GM21515 (cell line): ENCODE data around the gene ZDHHC16.
"Not testable (repeated sequence)": the region's sequence is repeated elsewhere in the genome, so short reads cannot be mapped to it uniquely, and the experiment has no call there.

Source experiments
- ATAC-seq: cut with Tn5 transposase; IDR thresholded peaks from one replicate; pipeline ENCODE4 v1.9.1; 2021; ENCODE audit not compliant: unreplicated experiment

Gene ZDHHC16

GRCh38 chr10:97445722-97446639, at the start of gene ZDHHC16, which contains the start of gene EXOSC1:
Gene ZDHHC16, plus strand, starts transcription at chr10:97446175. Its CDS starts 5,501 bp downstream, at chr10:97451676.
Gene EXOSC1, minus strand, starts transcription at chr10:97446006. Its CDS starts 21 bp downstream, at chr10:97445985.
- ATAC-seq = peak; percentile 98

DNA sequence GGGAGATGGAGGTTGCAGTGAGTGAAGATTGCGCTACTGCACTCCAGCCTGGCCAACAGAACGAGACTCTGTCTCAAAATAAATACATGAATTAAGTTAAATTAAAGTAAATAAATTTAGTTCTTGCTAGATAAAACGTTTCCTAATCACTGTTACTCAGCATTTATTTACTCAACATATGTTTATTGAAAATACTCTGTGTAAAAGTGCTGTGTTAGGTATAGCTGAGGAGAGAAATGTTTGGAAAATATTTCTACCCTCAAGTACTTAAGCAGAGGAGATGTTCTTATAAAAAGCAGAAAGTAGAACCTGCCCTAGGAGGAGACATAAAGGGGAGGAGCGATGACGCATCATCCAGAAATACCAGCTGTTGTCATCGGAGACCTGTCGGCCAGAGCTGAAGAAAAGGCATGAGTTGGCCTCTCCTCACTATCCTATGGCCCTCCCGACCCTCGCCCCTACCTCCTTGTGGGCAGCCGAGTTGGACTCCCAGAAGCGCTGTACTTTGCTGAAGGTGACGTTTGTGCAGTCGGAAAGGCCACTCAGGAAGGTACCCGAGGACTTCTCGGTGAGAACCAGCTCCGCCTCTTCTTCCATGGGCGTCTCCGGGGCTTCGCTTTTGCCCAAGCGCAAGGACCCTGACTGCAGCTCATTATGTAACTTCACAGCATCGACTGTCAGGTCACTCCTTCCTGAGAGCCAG, 46.0 kb upstream of the ZDHHC16 start:
- no peak for ATAC-seq

DNA sequence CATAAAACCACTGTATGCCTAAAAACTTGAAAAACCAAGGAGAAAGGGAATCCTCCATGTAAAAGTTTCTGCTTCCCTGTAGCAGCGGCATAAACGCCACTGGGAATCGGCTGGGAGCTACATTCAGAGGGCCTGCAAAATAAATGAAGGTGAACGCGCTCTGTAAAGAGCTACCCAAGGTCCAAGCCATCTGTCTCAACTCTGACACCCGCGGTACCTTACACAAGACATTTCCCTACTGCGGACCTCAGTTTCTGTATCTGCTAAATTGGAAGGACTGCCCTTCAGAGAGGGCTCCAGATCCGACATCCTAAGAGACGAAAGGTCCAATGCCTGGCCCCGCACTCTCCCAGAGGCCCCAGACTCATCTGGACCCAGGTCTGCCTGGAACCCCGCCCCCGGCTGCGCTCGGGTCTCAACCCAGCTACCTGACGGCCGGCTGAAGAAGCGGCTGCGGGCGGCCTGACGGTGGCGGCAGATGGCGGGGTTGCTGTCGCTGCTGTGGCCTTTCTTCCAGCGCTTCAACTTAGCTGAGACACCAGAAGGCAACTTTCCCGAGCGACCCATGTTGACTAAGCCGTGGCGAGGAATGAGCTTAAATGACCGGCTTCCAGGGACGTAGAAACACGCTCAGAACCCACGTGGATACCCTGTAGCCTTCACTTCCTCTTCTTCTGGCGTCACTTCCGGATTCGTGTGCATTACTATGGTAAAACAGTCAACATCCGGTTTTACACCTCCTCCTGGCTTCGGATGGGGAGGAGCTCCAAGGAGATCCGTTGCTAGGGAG, 45.1 kb upstream of the ZDHHC16 start, which contains the start of gene RRP12:
Gene RRP12, minus strand, starts transcription at position 676 of the 790 bp plus-strand sequence. Its CDS starts 109 bp downstream, at position 567.
- peak; percentile 94 for ATAC-seq

DNA sequence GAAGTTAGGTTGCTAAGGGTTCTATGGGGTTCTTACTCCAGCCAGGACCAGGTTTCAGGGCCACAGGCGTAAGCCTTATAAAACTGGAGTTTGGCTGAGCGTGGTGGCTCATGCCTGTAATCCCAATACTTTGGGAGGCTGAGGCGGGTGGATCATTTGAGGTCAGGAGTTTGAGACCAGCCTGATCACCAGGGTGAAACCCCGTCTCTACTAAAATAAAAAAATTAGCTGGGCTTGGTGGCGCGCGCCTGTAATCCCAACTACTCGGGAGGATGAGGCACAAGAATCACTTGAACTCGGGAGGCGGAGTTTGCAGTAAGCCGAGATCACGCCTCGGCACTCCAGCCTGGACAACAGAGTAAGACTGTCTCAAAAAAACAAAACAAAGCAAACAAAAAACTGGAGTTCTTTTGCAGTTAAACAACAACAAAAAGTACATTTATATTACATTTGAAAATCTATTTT, 44.5 kb upstream of the ZDHHC16 start:
- ATAC-seq = no peak

- no peak for ATAC-seq
Observed at GRCh38 chr10:97404044-97404443, 41.9 kb upstream of the ZDHHC16 start.

DNA sequence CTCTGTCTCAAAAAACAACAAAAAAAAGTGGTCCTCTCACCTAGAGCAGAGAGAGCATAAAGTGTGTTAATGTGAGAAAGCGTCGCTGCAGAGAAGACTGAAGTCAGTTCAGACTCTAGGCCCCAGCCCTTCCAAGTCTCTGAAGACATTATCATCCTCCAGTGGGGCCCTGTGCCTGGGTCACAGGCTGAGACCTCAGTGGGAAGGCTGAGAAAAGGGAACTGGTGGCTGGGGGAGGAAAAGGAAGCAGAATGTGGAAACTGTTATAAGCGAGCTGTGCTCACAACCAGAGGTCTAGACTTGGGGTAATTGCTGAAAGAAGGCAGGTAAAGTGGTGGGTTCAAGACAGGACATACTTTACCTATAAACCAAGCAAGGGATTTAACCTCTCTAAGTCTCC, 39.9 kb upstream of the ZDHHC16 start:
- no peak for ATAC-seq

DNA sequence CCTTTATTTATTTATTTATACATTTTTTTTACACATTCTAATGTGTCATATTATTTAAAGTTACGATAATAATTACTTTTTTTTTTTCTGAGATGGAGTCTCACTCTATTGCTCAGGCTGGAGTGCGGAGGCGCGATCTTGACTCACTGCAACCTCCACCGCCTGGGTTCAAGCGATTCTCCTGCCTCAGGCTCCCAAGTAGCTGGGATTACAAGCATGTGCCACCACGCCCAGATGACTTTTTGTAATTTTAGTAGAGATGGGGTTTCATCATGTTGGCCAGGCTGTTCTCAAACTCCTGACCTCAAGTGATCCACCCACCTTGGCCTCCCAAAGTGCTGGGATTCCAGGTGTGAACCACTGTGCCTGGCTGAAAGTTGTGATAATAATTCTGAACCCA, 39.5 kb upstream of the ZDHHC16 start:
- not testable (repeated sequence) for ATAC-seq

DNA sequence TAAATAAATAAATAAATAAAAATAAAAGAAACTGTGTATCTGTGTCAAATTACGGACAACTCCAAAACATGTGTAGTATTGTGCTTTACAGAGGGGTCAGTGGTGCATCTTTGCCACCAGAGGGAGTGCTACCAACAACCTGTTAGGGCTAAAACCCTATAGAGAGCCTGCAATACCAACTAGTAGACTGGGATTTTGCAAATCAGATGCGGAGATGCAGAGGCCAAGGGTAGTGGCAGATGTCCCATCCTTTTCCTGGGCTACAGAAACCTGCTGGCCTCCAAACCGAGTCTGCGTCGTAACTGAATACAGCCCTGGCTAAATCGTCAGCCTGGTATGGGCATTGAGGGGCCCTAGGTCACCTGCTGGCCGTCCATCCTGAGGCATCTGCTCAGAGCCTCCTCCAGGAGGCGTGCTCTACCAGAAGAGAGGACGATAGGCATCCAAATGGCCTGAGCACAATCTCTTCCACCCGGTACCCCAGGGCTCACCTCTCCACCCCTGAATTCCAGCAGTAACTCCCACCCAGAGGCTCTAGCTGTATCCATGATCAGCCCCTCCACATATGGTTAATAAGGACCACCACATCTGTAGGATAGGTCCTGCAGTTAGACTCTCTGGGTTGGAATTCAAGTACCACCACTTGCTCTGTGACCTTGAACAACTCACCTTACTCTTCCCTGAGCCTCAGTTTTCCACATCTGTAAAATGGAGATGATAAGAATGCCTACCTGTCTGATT, 38.6 kb upstream of the ZDHHC16 start:
- ATAC-seq = peak; percentile 84

DNA sequence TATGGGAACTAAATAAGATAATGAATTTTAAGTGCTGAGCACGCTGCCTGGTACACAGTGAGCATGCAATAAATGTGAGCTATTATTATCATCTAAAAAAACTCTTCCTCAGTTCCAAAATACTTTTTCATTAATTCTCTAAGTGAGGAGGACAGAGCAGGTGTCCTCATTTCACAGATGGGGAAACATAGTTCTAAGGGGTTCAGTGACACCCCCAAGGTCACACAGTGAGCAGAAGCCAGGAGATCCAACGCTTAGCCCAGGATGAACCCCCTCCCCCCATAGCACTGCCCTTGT, 38.1 kb upstream of the ZDHHC16 start:
- no peak for ATAC-seq

- no peak for ATAC-seq
Observed at GRCh38 chr10:97408496-97408992, 37.4 kb upstream of the ZDHHC16 start.

GRCh38 chr10:97411406-97411805, 34.6 kb upstream of the ZDHHC16 start:
- no peak for ATAC-seq

GRCh38 chr10:97412891-97413304, 33.1 kb upstream of the ZDHHC16 start:
- ATAC-seq = peak; percentile 52

- no peak for ATAC-seq
Observed at GRCh38 chr10:97416565-97416964, 29.4 kb upstream of the ZDHHC16 start.

DNA sequence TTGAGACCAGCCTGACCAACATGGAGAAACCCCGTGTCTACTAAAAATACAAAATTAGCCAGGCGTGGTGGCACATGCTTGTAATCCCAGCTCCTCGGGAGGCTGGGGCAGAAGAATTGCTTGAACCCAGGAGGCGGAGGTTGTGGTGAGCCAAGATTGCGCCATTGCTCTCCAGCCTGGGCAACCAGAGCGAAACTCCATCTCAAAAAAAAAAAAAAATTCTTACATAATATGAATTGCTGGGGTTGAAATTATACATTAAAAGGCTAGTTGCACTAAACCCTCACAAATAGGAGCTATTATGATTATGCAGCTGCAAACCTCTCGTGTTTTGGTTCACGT, 22.2 kb upstream of the ZDHHC16 start:
- ATAC-seq = not testable (repeated sequence)

- ATAC-seq = peak; percentile 84
Observed at GRCh38 chr10:97425964-97426775, 19.8 kb upstream of the ZDHHC16 start, which contains the start of gene PGAM1. Gene PGAM1, plus strand, starts transcription at chr10:97426191. Its CDS starts 117 bp downstream, at chr10:97426308.

GRCh38 chr10:97426776-97427570, 19.0 kb upstream of the ZDHHC16 start:
- no peak for ATAC-seq

DNA sequence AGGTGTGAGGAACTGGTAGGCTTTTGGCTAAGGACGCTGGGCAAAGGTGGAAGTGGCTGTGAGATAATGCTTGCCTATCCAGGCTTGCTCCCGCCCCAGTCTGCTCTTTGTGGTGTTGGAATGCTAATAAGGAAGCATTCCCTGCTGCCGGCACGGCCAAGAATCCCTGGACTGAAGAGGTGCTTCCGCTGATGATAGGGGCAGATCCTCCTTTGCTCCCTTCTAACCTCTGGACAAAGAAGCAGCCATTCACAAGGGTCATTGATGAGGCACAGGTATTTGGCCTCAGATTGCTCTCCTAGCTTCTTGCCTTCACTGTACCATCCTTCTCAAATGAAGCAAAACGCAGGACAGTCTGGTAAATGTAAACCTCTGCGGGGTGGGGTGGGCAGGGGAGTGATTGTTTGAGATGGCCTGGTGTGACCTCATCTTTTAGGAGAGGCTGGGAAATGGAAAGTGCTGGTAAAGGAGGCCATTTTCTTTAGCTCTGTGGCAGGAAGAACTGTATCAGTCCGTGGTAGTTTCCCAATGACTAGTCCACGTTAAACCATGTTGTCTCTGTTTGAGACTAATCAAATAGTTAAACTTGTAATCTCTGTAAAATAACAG, 18.3 kb upstream of the ZDHHC16 start:
- no peak for ATAC-seq

DNA sequence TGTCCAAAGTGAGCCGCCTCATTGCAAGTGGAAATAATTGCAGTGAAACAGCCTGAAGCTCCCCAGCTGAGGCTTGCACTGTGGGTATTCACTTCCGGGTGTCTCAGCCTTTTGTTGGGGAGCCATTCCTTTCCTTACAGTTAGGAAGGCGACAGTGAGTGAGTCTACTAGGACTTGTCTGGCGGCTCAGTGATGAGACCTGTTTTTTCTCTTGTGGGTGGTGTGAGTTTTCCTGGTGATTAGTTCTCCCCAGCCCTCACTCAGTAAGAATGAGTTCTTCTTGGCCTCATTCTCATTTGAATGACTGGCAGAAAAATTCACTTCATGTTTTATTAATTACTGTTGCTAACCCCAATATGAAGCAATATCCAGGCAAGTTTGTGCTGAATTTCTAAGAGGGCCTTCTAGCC, 17.4 kb upstream of the ZDHHC16 start:
- ATAC-seq = no peak
